SU-DHL-6 (cell line): ENCODE measurements around the gene ARAP3.

Source experiments
- EZH2phosphoT487 ChIP-seq: fragments of 200-600 bp; sonication (generic), shearing (Covaris generic); conservative IDR thresholded peaks from 2 replicates; pipeline ENCODE4 v1.6.1; 2018; ENCODE audit warnings: mild to moderate bottlenecking, antibody characterized with exemption, low read length, moderate library complexity, mixed read lengths
- TF ChIP-seq, protein P1 (sequence below): fragments of 200-600 bp; sonication (generic); IDR thresholded peaks from one replicate; pipeline ENCODE4 v1.5.1; 2017; ENCODE audit warnings: antibody characterized with exemption, mild to moderate bottlenecking, low read length, moderate library complexity; ENCODE audit not compliant: insufficient read depth, poor library complexity, severe bottlenecking

DNA sequence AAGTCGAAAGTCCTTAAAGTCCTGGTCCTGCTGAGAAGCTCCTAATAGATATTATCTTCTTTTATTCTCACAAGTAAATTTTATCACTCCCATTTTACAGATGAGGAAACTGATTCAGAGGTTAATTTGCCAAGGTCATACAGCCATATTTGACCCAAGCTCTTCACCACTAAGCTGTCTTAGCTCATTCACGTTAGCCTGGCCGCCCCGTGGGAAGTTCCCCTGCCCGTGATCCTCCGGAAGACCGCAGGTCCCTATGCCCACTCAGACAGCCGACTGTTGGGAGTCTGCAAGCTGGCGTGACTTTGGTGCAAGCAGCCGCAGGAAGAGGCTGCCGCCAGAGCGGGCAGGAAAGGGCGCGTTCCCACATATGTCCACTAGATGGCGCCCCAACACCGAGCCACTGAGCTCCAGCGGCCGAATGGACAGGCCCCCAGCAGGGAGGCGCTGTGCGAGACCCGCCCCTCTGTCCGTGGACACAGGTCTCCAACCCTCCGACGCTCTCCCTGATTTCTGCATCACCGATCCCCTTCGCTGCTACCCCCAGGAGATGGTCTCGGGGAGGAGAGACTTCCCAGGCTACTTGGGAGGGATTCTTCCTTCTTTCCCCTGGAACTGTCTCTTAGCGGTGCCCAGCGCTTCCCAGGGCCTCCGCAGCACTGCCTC, 10.0 kb upstream of the ARAP3 start:
- TF ChIP-seq, protein P1, sequence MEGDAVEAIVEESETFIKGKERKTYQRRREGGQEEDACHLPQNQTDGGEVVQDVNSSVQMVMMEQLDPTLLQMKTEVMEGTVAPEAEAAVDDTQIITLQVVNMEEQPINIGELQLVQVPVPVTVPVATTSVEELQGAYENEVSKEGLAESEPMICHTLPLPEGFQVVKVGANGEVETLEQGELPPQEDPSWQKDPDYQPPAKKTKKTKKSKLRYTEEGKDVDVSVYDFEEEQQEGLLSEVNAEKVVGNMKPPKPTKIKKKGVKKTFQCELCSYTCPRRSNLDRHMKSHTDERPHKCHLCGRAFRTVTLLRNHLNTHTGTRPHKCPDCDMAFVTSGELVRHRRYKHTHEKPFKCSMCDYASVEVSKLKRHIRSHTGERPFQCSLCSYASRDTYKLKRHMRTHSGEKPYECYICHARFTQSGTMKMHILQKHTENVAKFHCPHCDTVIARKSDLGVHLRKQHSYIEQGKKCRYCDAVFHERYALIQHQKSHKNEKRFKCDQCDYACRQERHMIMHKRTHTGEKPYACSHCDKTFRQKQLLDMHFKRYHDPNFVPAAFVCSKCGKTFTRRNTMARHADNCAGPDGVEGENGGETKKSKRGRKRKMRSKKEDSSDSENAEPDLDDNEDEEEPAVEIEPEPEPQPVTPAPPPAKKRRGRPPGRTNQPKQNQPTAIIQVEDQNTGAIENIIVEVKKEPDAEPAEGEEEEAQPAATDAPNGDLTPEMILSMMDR: peak; percentile 76
- TF ChIP-seq EZH2phosphoT487: no peak
